ENCODE measurements around the gene NISCH.

The NISCH gene

DNA sequence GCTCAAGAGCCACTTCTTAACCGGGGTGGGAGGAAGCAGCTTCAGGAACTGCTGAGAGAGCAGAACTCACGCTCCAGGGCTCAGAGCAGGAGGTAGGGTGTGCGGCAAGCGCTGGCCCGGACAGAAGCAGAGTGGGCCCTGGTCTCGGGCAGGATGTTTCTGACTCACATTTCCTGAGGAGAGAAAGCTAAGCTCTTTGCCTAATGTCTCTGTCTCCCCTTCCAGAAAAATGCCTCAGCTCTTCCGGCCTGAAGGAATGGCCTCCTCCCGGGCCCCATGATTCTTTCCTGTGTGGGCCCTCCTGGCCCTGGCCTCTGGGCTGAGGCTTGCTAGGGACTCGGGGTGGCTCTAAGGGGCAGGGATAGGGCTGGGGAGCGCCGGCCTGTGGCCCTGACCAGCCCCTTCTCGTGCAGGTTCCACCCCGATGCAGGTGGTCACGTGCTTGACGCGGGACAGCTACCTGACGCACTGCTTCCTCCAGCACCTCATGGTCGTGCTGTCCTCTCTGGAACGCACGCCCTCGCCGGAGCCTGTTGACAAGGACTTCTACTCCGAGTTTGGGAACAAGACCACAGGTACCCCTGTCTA, 35.6 kb downstream of the NISCH start:
- no peak for DNase-seq (ENCODE audit: low read depth)

DNA sequence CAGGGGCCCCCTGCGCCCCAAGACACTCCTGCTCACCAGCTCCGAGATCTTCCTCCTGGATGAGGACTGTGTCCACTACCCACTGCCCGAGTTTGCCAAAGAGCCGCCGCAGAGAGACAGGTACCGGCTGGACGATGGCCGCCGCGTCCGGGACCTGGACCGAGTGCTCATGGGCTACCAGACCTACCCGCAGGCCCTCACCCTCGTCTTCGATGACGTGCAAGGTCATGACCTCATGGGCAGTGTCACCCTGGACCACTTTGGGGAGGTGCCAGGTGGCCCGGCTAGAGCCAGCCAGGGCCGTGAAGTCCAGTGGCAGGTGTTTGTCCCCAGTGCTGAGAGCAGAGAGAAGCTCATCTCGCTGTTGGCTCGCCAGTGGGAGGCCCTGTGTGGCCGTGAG, 36.7 kb downstream of the NISCH start:
- no peak for DNase-seq (ENCODE audit: low read depth)

DNA sequence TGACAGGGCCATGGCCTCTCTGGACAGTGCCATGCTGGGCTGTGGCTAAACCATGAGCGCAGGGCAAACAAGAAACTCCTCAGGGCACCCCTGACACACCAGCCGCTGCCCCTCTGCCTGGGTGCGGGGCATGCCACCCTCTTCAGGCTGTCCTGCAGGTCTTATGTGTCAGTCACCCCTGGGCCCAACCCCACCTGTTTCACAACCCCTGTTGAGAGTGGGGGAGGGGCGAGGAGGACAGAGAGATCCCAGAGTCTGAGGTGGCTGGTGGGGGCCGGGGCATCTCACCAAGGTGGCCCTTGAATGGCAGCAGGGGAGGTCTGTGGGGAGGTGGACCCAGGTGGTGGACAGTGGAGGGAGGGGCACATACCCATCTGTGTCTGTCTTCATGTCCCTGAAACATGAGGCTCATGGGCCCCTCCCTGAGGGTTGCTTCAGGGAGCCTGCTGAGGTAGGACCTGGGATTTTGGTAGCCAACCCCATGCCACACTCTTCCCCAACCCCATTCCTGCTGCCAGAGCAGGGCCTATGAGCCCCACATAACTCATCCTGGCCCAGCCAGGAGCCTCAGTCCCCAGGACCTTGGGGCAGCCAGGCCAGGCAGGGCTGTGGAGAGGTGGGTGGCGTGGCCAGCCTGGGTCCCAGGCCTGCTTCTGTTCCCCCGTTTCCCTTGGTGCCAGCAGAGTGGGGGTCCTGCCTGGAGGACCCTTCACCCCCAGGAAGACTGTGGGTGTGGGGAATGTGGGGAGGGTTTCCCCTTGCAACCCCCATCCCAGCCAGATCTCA, 38.0 kb downstream of the NISCH start:
- no peak for DNase-seq (ENCODE audit: low read depth)

DNA sequence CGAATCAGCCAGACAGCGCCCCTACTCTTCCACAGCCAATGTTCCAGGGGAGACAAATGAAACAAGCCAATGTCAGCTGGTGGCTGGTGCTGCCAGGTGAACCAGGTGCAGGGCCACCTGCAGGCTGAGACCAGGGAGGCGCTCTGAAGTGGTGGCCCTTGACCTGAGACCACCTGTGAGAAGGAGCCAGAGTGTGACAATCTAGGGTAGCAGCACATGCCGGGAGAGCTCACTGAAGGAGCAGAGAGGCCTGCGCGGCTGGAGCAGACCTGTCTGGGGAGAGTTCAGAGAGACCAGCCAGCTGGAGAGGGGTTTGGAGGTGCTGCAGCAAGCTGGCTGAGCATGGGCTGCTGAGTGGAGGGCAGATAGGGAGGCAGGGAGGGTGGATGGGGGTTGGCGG, 39.0 kb downstream of the NISCH start:
- no peak for DNase-seq (ENCODE audit: low read depth)

DNA sequence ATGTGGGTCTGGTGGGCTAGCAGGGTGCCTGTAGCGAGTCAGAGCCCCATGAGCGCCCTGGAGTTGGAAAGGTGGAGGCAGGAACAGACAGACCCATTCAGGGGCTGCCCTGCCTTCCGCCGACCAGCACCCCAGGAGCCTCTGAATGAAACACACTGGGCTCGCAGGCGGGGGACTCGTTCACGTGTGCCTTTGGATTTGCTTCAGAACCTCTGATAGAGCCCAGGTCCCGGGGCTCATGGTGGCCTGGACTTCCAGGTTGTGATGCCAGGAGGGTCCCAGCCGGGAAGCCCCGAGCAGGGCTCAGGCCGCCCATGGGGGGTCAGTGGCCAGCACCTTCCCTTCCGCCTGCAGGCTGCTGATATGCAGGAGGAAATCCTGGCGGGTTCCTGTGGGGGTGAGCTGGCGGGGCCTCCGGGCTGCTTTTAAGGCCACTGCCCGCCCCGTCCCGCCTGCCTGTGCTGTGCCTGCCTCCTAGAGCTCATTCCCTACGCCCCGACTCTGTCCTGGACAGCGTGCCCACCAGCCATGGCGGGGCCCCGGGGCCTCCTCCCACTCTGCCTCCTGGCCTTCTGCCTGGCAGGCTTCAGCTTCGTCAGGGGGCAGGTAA, 39.6 kb downstream of the NISCH start, which contains the start of gene STAB1:
STAB1 (plus strand) TSS at position 453 of the 610 bp plus-strand sequence; CDS start at position 529, 76 bp downstream.
- DNase-seq (ENCODE audit: low read depth), result no peak

DNA sequence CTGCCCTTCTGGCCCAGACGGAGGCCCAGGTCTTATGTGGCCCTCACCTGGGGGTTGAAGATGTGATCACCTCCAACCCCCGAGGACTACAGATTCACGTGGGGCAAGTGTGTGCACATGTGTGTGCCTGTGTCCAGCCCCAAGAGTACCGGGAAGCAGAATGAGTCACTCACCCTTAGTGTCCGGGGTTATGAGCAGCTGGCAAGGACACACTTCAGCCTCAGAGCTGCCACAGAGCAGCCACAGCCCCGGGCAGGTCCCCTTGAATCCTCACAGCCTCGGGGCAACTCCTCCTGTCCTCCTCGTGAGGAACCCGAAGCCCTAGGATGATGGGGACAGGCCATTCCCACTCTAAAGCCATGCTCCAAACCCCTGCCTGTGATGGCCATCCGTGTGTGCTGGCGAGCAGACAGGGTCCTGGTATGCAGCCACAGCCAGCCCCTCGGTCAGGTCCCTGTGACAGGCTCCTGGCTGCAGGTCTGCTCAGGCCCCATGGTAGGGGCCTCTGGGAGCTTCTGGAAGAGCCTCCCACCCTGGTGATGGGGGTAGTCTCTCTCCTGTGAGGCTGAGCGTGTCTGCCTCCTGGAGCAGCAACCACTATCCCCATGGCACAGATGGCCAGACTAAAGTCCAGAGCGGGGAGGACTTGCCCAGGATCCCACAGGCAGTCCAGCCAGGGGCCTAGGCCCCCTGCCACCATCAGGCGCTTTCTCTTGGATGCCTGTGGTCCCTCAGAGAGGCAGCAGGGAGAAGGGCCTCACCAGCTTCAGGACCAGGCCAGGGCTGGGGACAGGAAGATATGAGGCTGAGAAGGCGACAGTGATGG, 40.6 kb downstream of the NISCH start:
- DNase-seq (ENCODE audit: low read depth), result no peak

DNA sequence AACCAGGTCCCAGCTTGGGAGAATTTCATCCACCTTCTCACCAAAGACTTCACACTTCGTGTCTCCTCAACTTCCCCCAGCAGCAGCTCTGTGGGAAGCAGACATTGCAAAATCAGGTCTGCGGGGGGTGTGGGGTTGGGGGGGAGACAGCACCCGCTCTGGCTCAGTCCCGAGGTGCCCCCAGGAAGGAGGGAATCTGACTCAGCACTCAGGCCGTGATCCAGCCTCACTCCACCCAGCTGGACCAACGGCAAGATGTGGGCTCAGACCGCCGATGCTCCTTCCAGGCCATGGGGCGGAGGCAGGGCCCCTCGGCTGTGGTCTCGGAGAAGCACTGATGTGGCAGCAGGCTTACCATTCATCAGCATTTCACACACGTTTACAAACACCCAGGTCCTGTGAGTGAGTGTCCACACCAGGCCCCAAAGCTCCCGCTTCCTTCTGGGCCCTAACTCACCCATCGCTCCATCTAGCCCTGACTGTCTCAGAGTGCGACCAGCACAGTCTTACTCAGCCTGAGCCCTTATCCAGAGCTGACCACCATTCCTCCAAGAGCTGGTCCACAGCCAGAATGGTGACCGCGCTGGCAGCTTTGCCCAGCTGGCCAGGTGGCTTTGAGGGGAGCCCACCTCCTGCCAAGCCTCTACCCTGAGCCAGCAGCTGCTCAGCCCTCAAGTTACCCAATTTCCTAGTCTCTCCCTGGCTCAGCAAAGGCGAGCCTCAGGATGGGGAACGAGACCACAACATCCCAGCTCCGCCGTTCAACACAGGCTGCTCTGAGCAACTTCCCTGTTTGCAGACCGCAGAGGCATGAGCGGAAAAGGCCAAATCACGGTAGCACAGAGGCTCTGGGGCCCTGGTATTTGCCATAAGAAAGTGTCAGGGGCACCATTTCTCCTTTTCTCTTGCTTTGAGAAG, 43.0 kb downstream of the NISCH start:
- no peak for DNase-seq (ENCODE audit: low read depth)

DNA sequence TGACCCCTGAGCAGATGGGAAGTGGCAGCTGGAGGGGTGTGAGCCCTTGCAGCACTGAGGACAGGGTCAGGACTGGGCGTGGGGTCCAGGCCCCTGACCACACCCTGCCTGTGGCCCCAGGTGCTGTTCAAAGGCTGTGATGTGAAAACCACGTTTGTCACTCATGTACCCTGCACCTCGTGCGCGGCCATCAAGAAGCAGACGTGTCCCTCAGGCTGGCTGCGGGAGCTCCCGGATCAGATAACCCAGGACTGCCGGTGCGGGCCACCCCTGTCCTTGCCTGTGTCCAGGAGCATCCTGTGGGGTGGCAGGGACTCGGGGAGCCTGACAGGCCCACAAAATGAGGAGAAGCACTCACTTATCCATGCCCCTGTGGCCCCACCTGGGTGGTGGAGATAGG, 45.6 kb downstream of the NISCH start:
- DNase-seq (ENCODE audit: low read depth), result no peak

DNA sequence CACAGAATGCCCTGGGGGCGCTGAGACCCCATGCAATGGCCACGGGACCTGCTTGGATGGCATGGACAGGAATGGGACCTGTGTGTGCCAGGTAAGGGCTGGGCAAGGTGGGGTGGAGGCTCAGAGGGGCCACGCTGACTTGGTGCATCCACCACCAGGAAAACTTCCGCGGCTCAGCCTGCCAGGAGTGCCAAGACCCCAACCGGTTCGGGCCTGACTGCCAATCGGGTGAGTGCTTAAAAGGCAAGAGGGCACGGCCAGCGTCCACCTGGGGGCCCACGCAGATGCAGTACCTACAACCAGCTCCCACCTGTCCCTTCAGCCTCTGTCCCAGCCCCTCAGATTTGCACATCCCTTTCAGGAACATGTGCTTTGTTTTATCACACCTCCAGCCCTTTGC, 46.6 kb downstream of the NISCH start:
- no peak for DNase-seq (ENCODE audit: low read depth)

DNA sequence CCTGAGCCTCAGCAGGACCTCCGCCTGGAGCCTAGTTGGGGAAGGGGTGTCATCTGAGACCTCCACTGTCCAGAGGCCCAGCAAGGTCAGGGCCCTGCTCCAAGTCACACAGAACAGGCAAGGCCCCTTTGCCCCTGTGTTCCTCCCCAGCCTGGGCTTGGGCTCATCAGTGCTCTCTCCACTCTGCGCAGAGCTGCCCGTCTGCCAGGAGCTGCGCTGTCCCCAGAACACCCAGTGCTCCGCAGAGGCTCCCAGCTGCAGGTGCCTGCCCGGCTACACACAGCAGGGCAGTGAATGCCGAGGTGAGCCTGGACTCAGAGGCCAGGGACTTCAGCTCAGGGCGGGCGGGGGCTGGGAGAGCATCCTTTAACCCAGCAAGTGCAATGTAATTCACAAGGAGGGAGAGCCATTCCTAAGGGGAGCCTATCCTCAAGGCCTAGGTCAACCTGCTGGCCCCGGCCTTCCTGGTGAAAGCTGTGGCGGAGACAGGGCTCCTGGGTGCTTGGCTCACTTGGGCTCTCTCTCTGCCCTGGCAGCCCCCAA, 47.5 kb downstream of the NISCH start:
- DNase-seq (ENCODE audit: low read depth), result no peak

DNA sequence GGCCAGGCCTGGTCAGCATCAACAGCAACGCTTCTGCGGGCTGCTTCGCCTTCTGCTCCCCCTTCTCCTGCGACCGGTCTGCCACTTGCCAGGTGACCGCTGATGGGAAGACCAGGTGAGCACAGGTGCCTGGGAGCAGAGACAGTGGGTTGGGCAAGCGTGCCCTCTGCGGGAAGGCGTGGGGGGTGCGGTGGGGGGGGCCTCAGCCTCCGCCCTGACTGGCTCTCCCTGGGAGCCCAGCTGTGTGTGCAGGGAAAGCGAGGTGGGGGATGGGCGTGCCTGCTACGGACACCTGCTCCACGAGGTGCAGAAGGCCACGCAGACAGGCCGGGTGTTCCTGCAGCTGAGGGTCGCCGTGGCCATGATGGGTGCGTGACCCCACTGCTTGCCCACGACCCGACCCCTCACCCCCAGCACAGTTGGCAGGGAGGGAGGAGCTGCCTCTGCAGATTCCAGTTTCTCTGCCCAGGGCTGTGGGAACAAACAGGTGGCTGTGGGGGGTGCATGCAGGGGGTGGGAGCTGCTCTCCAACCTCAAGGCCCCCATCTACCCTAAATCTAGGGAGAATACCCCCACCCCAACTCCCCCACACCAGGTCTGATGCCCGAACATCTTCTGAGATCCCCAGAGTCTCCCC, 48.5 kb downstream of the NISCH start:
- DNase-seq (ENCODE audit: low read depth), result no peak

DNA sequence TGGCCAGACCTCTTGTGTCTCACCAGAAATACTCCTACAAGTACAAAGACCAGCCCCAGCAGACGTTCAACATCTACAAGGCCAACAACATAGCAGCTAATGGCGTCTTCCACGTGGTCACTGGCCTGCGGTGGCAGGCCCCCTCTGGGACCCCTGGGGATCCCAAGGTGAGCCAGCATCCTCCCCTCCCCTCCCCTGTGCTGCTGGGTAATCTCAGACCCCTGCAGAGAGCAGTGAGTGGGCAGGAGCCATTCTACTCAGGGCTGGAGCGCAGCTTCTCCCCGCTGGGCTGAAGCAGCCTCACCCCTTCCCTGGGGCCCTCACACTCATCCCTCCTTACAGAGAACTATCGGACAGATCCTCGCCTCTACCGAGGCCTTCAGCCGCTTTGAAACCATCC, 49.6 kb downstream of the NISCH start:
- no peak for DNase-seq (ENCODE audit: low read depth)

DNA sequence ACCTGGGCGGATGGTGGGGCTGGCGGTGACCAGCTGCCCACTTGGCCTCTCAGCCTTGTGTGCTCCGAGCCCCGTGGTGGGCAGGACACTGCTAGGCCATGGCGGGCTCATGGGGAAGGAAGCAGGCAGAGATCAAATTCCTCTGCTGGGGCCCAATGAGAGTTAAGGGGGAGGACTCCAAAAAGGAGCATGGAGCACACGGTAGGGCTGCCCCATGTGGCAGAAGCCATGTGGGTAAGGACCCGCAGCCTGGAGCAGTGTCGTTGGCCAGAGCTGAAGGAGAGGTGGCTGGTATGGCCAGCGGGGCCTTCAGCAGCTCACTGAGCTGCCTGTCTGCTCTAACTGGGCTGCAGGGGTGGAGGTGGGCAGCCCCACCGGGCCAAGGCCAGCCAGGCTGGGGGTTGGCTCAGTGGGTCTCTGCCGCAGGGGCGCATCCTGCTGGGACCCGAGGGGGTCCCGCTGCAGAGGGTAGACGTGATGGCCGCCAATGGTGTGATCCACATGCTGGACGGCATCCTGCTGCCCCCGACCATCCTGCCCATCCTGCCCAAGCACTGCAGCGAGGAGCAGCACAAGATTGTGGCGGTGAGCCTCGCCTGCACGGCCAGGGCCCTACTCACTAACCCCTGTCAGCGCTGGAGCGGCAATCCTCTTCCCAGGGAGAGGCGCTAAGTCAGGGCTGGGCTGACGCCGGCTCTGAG, 51.0 kb downstream of the NISCH start:
- DNase-seq (ENCODE audit: low read depth), result no peak

DNA sequence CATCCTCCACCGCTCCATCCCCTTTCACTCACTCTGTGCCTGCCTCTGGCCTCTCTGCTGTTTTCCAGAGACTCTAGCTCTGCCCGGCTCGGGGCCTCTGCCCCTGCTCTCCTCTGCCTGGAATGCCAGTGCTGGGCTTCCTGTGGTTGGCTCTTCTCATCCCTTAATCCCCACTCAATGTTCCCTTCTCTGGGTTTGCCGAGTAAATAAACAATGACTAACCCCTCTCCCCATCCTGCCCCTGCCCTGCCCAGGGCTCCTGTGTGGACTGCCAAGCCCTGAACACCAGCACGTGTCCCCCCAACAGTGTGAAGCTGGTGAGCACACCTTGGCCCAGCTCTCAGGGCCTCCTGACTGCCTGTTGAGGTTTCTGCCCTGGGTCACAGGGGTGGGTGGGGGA, 52.0 kb downstream of the NISCH start:
- DNase-seq (ENCODE audit: low read depth), result no peak

DNA sequence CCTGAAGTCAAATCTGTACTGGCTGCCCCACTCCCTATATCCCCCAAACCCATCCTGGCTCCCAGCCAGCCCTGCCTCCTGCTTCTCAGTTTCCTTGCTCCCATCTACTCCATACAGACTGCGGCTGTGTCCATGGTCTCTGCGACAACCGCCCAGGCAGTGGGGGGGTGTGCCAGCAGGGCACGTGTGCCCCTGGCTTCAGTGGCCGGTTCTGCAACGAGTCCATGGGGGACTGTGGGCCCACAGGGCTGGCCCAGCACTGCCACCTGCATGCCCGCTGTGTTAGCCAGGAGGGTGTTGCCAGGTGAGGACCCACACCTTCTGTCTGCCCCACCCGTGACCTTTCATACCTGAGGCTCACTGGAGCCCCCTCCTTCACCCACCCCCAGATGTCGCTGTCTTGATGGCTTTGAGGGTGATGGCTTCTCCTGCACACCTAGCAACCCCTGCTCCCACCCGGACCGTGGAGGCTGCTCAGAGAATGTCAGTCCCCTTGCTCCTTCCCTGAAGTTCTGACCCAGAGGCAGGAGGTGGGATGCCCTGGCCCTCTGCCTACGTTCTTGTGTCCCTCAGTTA, 54.4 kb downstream of the NISCH start:
- DNase-seq (ENCODE audit: low read depth), result no peak

DNA sequence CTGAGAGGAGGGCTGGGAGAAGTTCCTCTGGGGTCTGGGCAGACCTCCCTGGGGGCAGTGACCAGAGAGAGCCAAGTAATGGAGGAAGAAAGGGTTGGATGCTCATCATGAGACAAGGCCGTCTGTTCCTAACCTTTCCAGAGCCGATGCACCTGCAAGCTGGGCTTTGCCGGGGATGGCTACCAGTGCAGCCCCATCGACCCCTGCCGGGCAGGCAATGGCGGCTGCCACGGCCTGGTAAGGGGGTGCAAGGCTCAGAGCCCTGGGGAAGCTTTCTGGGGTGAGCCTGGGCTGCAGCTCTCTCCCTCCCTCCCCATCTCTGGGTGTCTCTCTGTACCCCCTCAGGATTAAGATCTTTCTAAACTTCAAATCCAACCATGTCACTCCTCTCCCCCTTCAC, 56.1 kb downstream of the NISCH start:
- no peak for DNase-seq (ENCODE audit: low read depth)

DNA sequence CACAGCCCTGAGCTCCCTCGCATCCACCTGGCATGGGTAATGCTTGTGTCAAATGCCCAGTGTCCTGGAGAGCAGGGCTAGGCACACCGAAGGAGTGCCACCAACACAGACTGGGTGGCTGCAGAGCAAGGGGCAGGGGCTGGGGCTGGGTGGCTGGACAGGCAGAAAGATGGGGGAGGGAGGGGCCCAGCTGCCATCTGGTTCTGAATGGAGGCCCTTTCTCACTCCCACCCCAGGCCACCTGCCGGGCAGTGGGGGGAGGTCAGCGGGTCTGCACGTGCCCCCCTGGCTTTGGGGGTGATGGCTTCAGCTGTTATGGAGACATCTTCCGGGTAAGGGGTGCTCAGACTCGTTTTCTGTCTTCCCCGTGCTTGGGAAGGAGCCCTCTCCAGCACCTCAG, 56.7 kb downstream of the NISCH start:
- DNase-seq (ENCODE audit: low read depth), result no peak

DNA sequence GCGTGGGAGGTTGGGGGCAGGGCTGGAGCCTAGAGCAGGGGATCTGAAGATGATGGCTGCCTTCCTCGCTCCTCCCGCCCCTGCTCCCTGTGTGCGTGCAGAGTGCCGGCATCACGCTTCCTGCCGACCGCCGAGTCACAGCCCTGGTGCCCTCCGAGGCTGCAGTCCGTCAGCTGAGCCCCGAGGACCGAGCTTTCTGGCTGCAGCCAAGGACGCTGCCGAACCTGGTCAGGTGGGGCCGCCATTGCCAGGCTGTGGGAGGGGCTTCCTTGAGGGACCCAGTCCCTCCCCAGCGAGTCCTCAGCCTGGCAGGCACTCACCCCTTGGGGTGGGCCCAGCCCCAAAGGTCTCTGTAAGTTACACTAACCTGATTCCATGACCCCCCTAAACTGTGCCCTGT, 57.3 kb downstream of the NISCH start:
- no peak for DNase-seq (ENCODE audit: low read depth)

DNA sequence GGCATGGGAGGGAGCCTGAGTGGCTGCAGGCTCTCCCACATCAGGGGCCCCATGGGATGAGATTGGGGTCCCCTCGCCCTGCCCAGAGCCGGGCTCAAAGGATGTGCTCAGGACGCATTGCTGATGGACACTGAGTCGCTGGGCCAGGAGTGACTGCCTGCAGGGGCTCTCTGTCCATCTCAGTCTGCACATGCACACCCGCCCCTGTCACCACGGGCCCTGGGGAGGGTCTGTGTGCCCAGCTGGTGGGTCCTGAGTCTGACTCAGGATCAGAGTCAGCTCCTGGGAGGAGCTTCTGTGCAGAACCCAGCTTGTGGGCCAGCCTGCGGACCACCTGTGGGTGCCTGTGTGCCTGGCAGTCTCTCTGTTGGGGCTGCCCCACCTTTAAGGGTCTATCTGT, 57.9 kb downstream of the NISCH start:
- DNase-seq (ENCODE audit: low read depth), result no peak

DNA sequence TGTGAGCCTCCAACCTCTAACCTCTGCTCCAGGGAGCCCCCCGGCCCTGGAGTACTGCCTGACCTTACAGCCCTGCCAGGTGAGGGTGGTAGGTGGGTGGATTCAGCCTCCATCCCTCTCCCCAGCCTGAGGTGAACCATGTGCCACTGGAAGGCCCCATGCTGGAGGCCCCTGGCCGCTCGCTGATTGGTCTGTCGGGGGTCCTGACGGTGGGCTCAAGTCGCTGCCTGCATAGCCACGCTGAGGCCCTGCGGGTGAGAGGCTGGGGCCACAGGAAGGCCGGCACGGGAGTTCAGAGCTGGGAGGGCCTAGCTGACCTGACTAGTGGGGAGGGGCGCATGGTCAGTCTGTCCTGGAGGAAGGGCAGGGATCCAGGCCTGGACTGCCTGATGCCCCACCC, 59.2 kb downstream of the NISCH start:
- no peak for DNase-seq (ENCODE audit: low read depth)
